ENCODE measurements around the gene MYL9.
"Not testable (repeated sequence)": the region's sequence is repeated elsewhere in the genome, so short reads cannot be mapped to it uniquely, and the experiment has no call there.

The MYL9 gene

GRCh38 chr20:36549628-36549941 lies 8.3 kb downstream of the MYL9 start:
- no peak for DNase-seq (ENCODE audit: low read depth in 3 of 3)

- DNase-seq (ENCODE audit: low read depth in 3 of 3), result no peak
Measured at GRCh38 chr20:36549942-36550789, 8.8 kb downstream of the MYL9 start.

DNA sequence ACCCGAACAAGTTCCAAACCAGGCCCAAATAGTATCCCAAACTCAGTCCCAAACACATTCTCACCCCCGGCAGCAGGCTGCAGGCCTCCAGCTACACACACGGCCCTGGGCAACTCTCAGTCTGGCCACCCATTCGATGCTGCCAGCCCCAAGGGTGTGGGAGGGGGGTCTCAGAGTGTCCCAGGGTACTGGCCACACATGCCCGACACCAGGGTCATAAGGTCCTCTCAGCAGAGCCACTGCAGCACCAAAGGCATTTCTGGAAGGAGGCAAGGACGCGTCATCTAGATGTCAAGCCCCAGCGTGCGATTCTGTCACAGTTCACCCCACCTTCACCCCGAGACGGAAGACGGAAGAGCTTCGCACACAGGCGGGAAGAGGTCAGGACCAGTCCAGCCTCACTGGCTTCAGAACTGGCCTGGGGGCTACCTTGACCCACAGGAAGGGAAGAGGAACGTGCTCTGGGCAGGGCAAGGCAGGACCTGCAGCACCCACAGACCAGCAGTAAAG lies 9.5 kb downstream of the MYL9 start:
- no peak for DNase-seq (ENCODE audit: low read depth in 3 of 3)

DNA sequence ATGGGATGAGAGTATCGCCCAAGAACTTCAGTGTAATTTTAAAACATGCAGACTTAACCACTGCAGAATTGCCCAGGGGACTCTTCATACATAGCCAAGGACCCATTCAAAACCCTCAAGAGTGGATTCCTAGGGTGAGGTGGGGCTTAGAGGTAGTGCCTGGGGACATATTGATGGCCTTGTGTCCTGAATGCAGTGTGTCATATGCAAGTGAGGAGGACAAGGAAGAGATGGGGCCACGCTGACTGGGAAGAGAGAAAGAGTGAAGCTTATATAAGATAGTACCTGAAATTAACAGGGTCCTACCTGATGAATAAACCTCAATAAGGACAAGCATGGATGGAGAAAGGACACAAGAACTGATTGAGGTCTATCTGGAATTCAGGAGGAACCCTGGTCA lies 13.9 kb downstream of the MYL9 start:
- DNase-seq (ENCODE audit: low read depth in 3 of 3), result no peak

GRCh38 chr20:36562724-36563123 lies 21.4 kb downstream of the MYL9 start:
- no peak for DNase-seq (ENCODE audit: low read depth in 3 of 3)

- DNase-seq (ENCODE audit: low read depth in 3 of 3), result no peak
Measured at GRCh38 chr20:36563374-36563773, 22.1 kb downstream of the MYL9 start.

GRCh38 chr20:36564078-36564725 lies 22.9 kb downstream of the MYL9 start:
- DNase-seq (ENCODE audit: low read depth in 3 of 3), result not testable (repeated sequence)

GRCh38 chr20:36564726-36565121 lies 23.4 kb downstream of the MYL9 start:
- not testable (repeated sequence) for DNase-seq (ENCODE audit: low read depth in 3 of 3)

DNA sequence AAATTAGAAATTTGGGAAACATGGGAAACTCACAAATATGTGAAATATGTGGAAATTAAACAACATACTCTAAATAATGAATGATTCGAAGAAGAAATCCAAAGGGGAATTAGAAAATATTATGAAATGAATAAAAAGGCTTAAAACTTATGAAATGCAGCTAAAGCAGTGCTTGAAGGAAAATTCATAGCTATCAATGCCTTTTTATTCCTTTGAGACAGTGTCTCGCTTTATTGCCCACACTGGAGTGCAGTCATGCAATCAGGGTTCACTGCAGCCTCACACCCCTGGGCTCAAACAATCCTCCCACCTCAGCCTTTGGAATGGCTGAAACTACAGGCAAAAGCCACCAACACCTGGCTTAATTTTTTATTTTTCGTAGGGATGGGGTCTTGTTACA lies 24.2 kb downstream of the MYL9 start:
- no peak for DNase-seq (ENCODE audit: low read depth in 3 of 3)

- DNase-seq (ENCODE audit: low read depth in 3 of 3), result no peak
Measured at GRCh38 chr20:36569847-36570429, 28.6 kb downstream of the MYL9 start.

- DNase-seq (ENCODE audit: low read depth in 3 of 3), result no peak
Measured at GRCh38 chr20:36571564-36572504, 30.5 kb downstream of the MYL9 start.

DNA sequence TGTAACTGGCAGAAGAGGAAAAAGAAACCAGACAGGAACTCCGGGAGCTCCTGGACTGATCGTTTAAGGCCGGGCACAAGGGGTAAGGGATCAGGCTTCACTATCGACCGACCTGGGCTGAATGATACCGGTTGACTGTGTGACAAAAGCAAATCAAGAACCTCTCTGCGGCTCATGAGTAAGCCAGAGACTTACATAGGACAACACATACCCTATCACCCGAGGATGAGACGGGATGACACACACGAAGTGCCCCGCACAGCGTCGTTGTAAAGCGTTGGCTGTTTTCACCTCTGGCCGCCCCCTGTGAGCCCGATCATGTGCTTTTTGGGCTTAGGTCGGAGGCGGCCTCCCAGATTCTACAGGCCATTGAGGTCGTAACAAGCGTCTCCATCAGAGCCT lies 31.4 kb downstream of the MYL9 start:
- DNase-seq (ENCODE audit: low read depth in 3 of 3), result peak; percentile 43 to 57 (median 47)

GRCh38 chr20:36573103-36573797 lies 31.9 kb downstream of the MYL9 start, which contains the start of gene TGIF2:
TGIF2 (plus strand) TSS chr20:36573597; CDS start chr20:36578775, 5,178 bp downstream.
- DNase-seq (ENCODE audit: low read depth in 3 of 3), result peak; percentile 78 to 89 (median 82)

- peak in 1 of 3 experiments; percentile 30 for DNase-seq (ENCODE audit: low read depth in 3 of 3)
Measured at GRCh38 chr20:36573798-36574365, 32.6 kb downstream of the MYL9 start.

- DNase-seq (ENCODE audit: low read depth in 3 of 3), result peak; percentile 46 to 59 (median 52)
Measured at GRCh38 chr20:36574366-36575135, 33.2 kb downstream of the MYL9 start.

GRCh38 chr20:36576081-36576445 lies 34.7 kb downstream of the MYL9 start:
- DNase-seq (ENCODE audit: low read depth in 3 of 3), result no peak

DNA sequence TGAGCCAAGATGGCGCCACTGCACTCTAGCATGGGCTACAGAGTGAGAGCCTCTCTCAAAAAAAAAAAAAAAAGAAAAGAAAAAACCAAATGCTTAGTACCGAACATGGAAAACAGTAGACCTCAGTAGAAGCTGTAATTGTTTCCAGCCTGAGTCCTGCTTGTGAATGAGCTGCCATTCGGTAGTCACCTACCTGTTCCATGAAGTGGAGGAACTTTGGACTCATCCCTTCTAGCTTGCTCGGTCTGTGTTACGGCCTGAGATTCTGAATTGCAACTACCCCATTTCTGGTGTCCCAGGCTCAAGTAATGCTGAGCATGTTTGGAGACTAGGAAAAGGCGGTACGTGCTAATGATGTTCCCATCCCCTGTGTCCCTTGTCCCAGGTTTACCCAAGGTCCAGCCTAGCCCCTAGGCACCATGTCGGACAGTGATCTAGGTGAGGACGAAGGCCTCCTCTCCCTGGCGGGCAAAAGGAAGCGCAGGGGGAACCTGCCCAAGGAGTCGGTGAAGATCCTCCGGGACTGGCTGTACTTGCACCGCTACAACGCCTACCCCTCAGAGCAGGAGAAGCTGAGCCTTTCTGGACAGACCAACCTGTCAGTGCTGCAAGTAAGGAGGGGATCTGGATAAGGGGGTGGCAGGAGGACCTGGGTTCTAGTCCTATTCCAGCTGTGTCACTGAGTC lies 37.2 kb downstream of the MYL9 start:
- no peak for DNase-seq (ENCODE audit: low read depth in 3 of 3)

DNA sequence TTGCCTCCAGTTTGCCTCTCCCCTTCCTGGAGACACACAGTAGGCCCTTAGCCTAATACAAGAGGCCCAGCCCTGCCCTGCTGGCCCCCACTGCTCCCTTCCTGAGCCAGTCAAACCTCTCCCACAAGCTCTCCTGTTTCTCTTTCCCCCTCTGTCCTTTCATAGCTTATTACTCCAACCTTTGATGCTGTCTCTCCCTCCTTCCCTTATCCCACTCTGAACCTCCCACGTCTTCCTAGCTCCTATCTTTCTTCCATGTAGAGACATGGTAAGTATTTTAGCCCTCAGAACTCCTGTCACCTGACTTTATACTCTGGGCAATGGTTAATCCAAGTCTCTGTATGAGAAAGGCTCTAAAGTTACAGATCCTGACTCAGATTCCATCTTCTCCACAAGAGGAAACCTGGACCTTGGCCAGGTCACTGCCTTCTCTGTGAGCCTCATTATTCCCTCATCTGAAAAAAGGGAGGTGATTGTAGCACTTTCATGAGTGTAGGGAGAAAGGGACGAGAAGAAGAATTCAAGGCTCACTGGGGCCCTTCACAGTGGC lies 38.8 kb downstream of the MYL9 start:
- DNase-seq (ENCODE audit: low read depth in 3 of 3), result no peak

DNA sequence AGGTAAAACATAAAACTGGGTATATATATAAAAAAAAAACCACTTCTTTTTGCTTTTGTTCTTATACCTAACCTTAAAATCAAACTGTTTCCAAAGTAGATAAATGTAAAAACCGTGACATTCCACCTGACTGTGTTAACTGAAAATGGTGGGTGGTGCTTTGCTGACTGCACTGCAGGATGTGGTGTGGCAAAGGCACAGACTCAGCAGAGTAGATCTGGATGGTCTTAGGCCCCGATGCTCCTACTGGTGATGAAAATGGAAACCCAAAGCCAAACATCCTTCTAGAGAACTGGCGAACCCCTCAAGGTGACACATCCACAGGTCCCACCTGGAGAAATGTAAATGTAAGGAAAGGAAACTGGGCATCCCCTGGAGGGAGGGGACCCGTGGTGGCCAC lies 41.0 kb downstream of the MYL9 start:
- no peak for DNase-seq (ENCODE audit: low read depth in 3 of 3)

Data from stimulated activated CD4-positive, alpha-beta T cell treated with anti-CD3 and anti-CD28 coated beads, TNF-alpha, amount 100 ng/mL, for 4 hours (primary cell).